ENCODE data around the gene KCNJ10.

The KCNJ10 gene

GRCh38 chr1:159990005-159990404 is 80.0 kb downstream of the KCNJ10 start:
- DNase-seq (ENCODE audit: low spot score) = no peak

GRCh38 chr1:159989581-159989980 is 80.4 kb downstream of the KCNJ10 start:
- no peak for DNase-seq (ENCODE audit: low spot score)

GRCh38 chr1:159988006-159988405 is 82.0 kb downstream of the KCNJ10 start:
- DNase-seq (ENCODE audit: low spot score) = no peak

- no peak for DNase-seq (ENCODE audit: low spot score)
These were observed 82.8 kb downstream of the KCNJ10 start for GRCh38 chr1:159987186-159987585.

- no peak for DNase-seq (ENCODE audit: low spot score)
These were observed 83.4 kb downstream of the KCNJ10 start for GRCh38 chr1:159986531-159986930.

GRCh38 chr1:159986093-159986492 is 83.9 kb downstream of the KCNJ10 start:
- DNase-seq (ENCODE audit: low spot score) = no peak

GRCh38 chr1:159985473-159985872 is 84.5 kb downstream of the KCNJ10 start:
- no peak for DNase-seq (ENCODE audit: low spot score)

GRCh38 chr1:159983681-159984080 is 86.3 kb downstream of the KCNJ10 start:
- no peak for DNase-seq (ENCODE audit: low spot score)

- DNase-seq (ENCODE audit: low spot score) = no peak
These were observed 87.7 kb downstream of the KCNJ10 start for GRCh38 chr1:159982280-159982679.

GRCh38 chr1:159981351-159982055 is 88.5 kb downstream of the KCNJ10 start:
- DNase-seq (ENCODE audit: low spot score) = no peak

GRCh38 chr1:159980786-159981185 is 89.2 kb downstream of the KCNJ10 start:
- DNase-seq (ENCODE audit: low spot score) = no peak

GRCh38 chr1:159980076-159980475 is 89.9 kb downstream of the KCNJ10 start:
- DNase-seq (ENCODE audit: low spot score) = no peak

- no peak for DNase-seq (ENCODE audit: low spot score)
These were observed 90.7 kb downstream of the KCNJ10 start for GRCh38 chr1:159979257-159979656.

- DNase-seq (ENCODE audit: low spot score) = no peak
These were observed 91.9 kb downstream of the KCNJ10 start for GRCh38 chr1:159978107-159978398.

GRCh38 chr1:159977364-159978106 is 92.4 kb downstream of the KCNJ10 start:
- no peak for DNase-seq (ENCODE audit: low spot score)

- no peak for DNase-seq (ENCODE audit: low spot score)
These were observed 95.5 kb downstream of the KCNJ10 start for GRCh38 chr1:159974350-159974965.

- no peak for DNase-seq (ENCODE audit: low spot score)
These were observed 96.5 kb downstream of the KCNJ10 start for GRCh38 chr1:159973350-159973940.

GRCh38 chr1:159972443-159973205 is 97.3 kb downstream of the KCNJ10 start:
- DNase-seq (ENCODE audit: low spot score) = no peak

GRCh38 chr1:159970932-159971342 is 99.0 kb downstream of the KCNJ10 start:
- no peak for DNase-seq (ENCODE audit: low spot score)

GRCh38 chr1:159968901-159969300 is 101.1 kb downstream of the KCNJ10 start:
- DNase-seq (ENCODE audit: low spot score) = no peak

GRCh38 chr1:159965263-159965662 is 104.7 kb downstream of the KCNJ10 start:
- DNase-seq (ENCODE audit: low spot score) = no peak

GRCh38 chr1:159964144-159964543 is 105.8 kb downstream of the KCNJ10 start:
- no peak for DNase-seq (ENCODE audit: low spot score)

Data from hematopoietic multipotent progenitor cell treated with erythropoietin and hydrocortisone succinate and interleukin-3 and kit ligand, for 17 days (in vitro differentiated cells).